ENCODE measurements around the gene NAPG. TPM values are rescaled to one million over a fixed set of nuclear protein-coding genes. Genes with fewer than 3 reads are reported as not detected.

Gene NAPG
- total and polyA plus RNA-seq, 12 donors: 14.3 to 49.9 (median 36.1) TPM

Other genes with a start within 250 kb of the NAPG start
- 10 to 100 TPM; 10.2 to 36.4 (median 17.6) TPM for gene APCDD1, start 71.4 kb upstream of the NAPG start, total RNA-seq
- gene APCDD1, start 71.4 kb upstream of the NAPG start, polyA plus RNA-seq: 10 to 100 TPM; 17.9 to 40.4 TPM

All from heart right ventricle (tissue), 12 donors.